SK-N-SH (cell line): ENCODE results near the gene NEURL3. TPM values are rescaled to one million over a fixed set of nuclear protein-coding genes. Genes with fewer than 3 reads are reported as not detected.

Experiments used
- CTCF ChIA-PET: fragments of 300-600, 350-600 bp; formaldehyde crosslinking; extraction: SDS; loops from one replicate; lab custom pipeline; 2021; lab: Yijun Ruan, JAX
- POLR2A ChIA-PET: fragments of 350-600 bp; sonication (Branson Sonifier 250); formaldehyde crosslinking; extraction: SDS; loops from one replicate; lab custom pipeline; 2020; ENCODE audit warnings: antibody characterized with exemption, inconsistent platforms; lab: Yijun Ruan, JAX
- DNase-seq: peaks from one replicate; pipeline ENCODE4 v3.0.0; 2012
- H2AFZ ChIP-seq: fragments of 200-600 bp; sonication (generic); 2 replicates; pipeline ENCODE4 v1.8.1; 2016; ENCODE audit warnings: antibody characterized with exemption, mild to moderate bottlenecking, low read depth
- H3F3A ChIP-seq: fragments of 200-600 bp; sonication (generic); replicated peaks from 2 replicates; pipeline ENCODE3; 2016; ENCODE audit warnings: antibody characterized with exemption, mild to moderate bottlenecking; ENCODE audit not compliant: insufficient read depth
- H3K27ac ChIP-seq, 2 experiments: fragments of 200-500 bp in 1 of 2; fragments of 200-600 bp in 1 of 2; sonication (Bioruptor generic) in 1 of 2; sonication (generic), shearing (Covaris generic) in 1 of 2; 2 replicates each; pipeline versions ENCODE4 v1.5.1 to v1.6.1; 2014 to 2016; ENCODE audit warnings: low read depth in 2 of 2, inconsistent platforms in 1 of 2, low read length in 1 of 2, mild to moderate bottlenecking in 1 of 2, mixed read lengths in 1 of 2
- H3K27me3 ChIP-seq: fragments of 200-600 bp; sonication (generic), shearing (Covaris generic); 2 replicates; pipeline ENCODE4 v1.6.1; 2016; ENCODE audit warnings: mixed run types; ENCODE audit not compliant: insufficient read depth
- H3K36me3 ChIP-seq, 2 experiments: fragments of 200-500 bp in 1 of 2; fragments of 200-600 bp in 1 of 2; sonication (Bioruptor generic) in 1 of 2; sonication (generic) in 1 of 2; replicated peaks in 1 of 2; 2 replicates each; pipeline versions ENCODE3 to v1.5.1; 2014 to 2016; ENCODE audit warnings: low read length in 1 of 2, mild to moderate bottlenecking in 1 of 2; ENCODE audit not compliant: insufficient read depth in 2 of 2, control insufficient read depth in 1 of 2
- H3K4me1 ChIP-seq, 2 experiments: fragments of 200-500 bp in 1 of 2; fragments of 200-600 bp in 1 of 2; sonication (Bioruptor generic) in 1 of 2; sonication (generic), shearing (Covaris generic) in 1 of 2; 2 replicates each; pipeline versions ENCODE4 v1.5.1 to v1.6.1; 2014 to 2016; ENCODE audit warnings: low read depth in 1 of 2, low read length in 1 of 2, mixed run types in 1 of 2; ENCODE audit not compliant: insufficient read depth in 2 of 2, control insufficient read depth in 1 of 2
- H3K4me2 ChIP-seq: fragments of 200-600 bp; sonication (generic), shearing (Covaris generic); 2 replicates; pipeline ENCODE4 v1.6.1; 2017; ENCODE audit warnings: mixed run types
- H3K4me3 ChIP-seq, 2 experiments: fragments of 200-500 bp in 1 of 2; fragments of 200-600 bp in 1 of 2; sonication (Bioruptor generic) in 1 of 2; sonication (generic), shearing (Covaris generic) in 1 of 2; 2 replicates each; pipeline versions ENCODE4 v1.5.1 to v1.8.1; 2014 to 2016; ENCODE audit warnings: low read depth in 2 of 2, inconsistent platforms in 1 of 2, low read length in 1 of 2, mild to moderate bottlenecking in 1 of 2, mixed read lengths in 1 of 2, moderate library complexity in 1 of 2
- H3K79me2 ChIP-seq: fragments of 200-600 bp; sonication (generic); 2 replicates; pipeline ENCODE4 v1.8.1; 2017; ENCODE audit warnings: mild to moderate bottlenecking; ENCODE audit not compliant: insufficient read depth
- H3K9ac ChIP-seq: fragments of 200-600 bp; sonication (generic); 2 replicates; pipeline ENCODE4 v1.6.1; 2017; ENCODE audit warnings: mixed run types
- H3K9me2 ChIP-seq: fragments of 200-600 bp; sonication (generic); 2 replicates; pipeline ENCODE4 v1.6.1; 2017; ENCODE audit warnings: mixed run types
- H3K9me3 ChIP-seq: fragments of 200-600 bp; sonication (generic); 2 replicates; pipeline ENCODE4 v1.6.1; 2017; ENCODE audit warnings: mixed run types, mild to moderate bottlenecking, moderate library complexity
- H4K20me1 ChIP-seq: fragments of 200-600 bp; sonication (generic); 2 replicates; pipeline ENCODE4 v1.6.1; 2017; ENCODE audit warnings: mild to moderate bottlenecking, mixed run types; ENCODE audit not compliant: insufficient read depth
- CTCF ChIP-seq: fragments of 200-600 bp; sonication (generic); IDR thresholded peaks from 2 replicates; pipeline ENCODE4 v1.6.1; 2017; ENCODE audit warnings: antibody characterized with exemption, mild to moderate bottlenecking, moderate library complexity
- EZH2phosphoT487 ChIP-seq: fragments of 200-600 bp; sonication (generic); IDR thresholded peaks from 2 replicates; pipeline ENCODE4 v1.6.1; 2017; ENCODE audit warnings: low read depth, mixed run types, mild to moderate bottlenecking, antibody characterized with exemption, moderate library complexity, borderline replicate concordance
- FOXM1 ChIP-seq: IDR thresholded peaks from 2 replicates; pipeline ENCODE4 v1.4.0; 2012; ENCODE audit warnings: low read depth, mild to moderate bottlenecking
- GABPA ChIP-seq: IDR thresholded peaks from 2 replicates; pipeline ENCODE4 v1.4.0; 2012; ENCODE audit warnings: low read depth, mild to moderate bottlenecking
- GATA2 ChIP-seq: sonication (generic); formaldehyde crosslinking; IDR thresholded peaks from 2 replicates; pipeline ENCODE4 v1.5.0; 2020; ENCODE audit warnings: mild to moderate bottlenecking, missing genetic modification reagents
- MXI1 ChIP-seq: IDR thresholded peaks from 2 replicates; pipeline ENCODE4 v1.6.1; 2012; ENCODE audit warnings: mild to moderate bottlenecking, low read depth, low read length, improper control_type of control experiment
- NFIC ChIP-seq: IDR thresholded peaks from 2 replicates; pipeline ENCODE4 v1.4.0; 2012; ENCODE audit warnings: borderline replicate concordance
- PBX3 ChIP-seq: IDR thresholded peaks from 2 replicates; pipeline ENCODE4; 2012
- RAD21 ChIP-seq: IDR thresholded peaks from 2 replicates; pipeline ENCODE4 v1.6.1; 2012; ENCODE audit warnings: mild to moderate bottlenecking, low read length
- RCOR1 ChIP-seq: fragments of 150-350 bp; IDR thresholded peaks from 2 replicates; pipeline ENCODE4 v1.6.1; 2017; ENCODE audit warnings: antibody characterized with exemption, low read length
- RFX5 ChIP-seq: IDR thresholded peaks from 2 replicates; pipeline ENCODE4 v1.6.1; 2012; ENCODE audit warnings: mild to moderate bottlenecking, improper control_type of control experiment, low read length
- SIN3A ChIP-seq: IDR thresholded peaks from 2 replicates; pipeline ENCODE4 v1.6.1; 2012; ENCODE audit warnings: low read depth, mild to moderate bottlenecking, low read length, moderate library complexity, borderline replicate concordance
- SMC3 ChIP-seq: IDR thresholded peaks from 2 replicates; pipeline ENCODE4 v1.6.1; 2012; ENCODE audit warnings: low read depth, low read length, improper control_type of control experiment
- TEAD4 ChIP-seq: IDR thresholded peaks from 2 replicates; pipeline ENCODE4 v1.4.0; 2012; ENCODE audit warnings: mild to moderate bottlenecking, borderline replicate concordance; ENCODE audit not compliant: insufficient read depth
- YY1 ChIP-seq: IDR thresholded peaks from 2 replicates; pipeline ENCODE4 v1.4.0; 2012; ENCODE audit warnings: low read depth, mild to moderate bottlenecking
- WGBS: methylation state at CpG from one replicate; pipeline ENCODE4 v1.1.6; 2017; ENCODE audit warnings: low lambda C conversion rate; 5-methylcytosine and 5-hydroxymethylcytosine counted together
- polyA plus RNA-seq, 3 experiments: library from polyadenylated mRNA; depleted of rRNA; stranded (reverse); fragments of >200 nt; gene quantifications; 2 replicates each; pipeline ENCODE4 v1.2.3, GENCODE V29; 2012
- TF ChIP-seq, protein P1 (sequence below): IDR thresholded peaks from 2 replicates; pipeline ENCODE4 v1.4.0; 2012; ENCODE audit warnings: low read depth, borderline replicate concordance

NEURL3 gene
- polyA plus RNA-seq, 1 of the 3 experiments (the other 2 are of a cell fraction) = 0.08 TPM

DNA sequence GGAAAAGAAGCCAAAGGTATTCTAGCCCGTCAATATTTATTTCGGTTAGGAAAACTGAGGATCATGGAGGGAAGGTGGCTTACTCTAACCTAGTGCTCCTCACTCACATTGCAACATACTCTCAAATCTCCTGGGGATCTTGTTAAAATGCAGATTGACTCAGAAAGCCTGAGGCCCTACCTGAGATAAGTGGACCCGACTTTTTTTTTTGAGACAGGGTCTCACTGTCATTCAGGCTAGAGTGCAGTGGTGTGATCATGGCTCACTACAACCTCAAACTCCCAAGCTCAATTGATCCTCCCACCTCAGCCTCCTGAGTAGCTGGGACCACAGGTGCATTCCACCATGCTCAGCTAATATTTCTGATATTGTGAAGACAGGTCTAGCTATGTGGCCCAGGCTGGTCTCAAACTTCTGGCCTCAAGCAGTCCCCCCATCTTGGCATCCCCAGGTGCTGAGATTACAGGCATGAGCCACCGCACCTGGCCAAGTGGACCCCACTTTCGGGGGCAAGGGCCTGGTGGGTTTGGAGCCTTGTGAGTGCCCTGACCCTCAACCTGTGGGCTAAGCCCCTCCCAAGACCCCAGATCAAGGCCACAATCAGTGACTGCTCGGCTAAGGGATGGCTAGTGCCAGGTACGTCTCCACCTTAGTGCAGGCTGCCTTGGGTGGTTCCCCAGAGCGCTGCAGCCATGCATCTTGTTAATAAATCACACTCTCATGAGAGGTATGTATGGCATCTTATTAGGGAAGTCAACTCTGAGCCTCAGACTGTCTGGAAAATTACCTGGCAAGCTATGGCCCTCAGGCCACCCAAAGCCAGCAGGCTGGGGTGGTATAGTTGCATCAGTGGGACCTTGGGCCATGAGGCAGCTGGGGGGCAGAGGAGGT is 1.1 kb upstream of the NEURL3 start:
- H3F3A ChIP-seq = no peaks in the 10 kb centered on the region
- H3K27ac ChIP-seq = no peak overlapping the region
- H4K20me1 ChIP-seq = no peaks in the 10 kb centered on the region
- DNase-seq = peak; percentile 3
- no peaks in the 10 kb centered on the region for H3K79me2 ChIP-seq
- H3K4me1 ChIP-seq = peaks cover 4 to 10% of the 10 kb centered on the region in 2 experiments; a peak in 1 of 4 replicates
- 84% methylated on average over 5 of the region's 8 CpGs for WGBS
- ChIA-PET CTCF (interaction anchor here (1.1 to 13.9 kb wide), 3 partner anchors 11 to 99 kb away, joined by 4 to 273 read pairs (median 12); no protein-coding TSS in a partner anchor), POLR2A (no interaction called here)
- no peak for TF ChIP-seq GABPA
- TF ChIP-seq MXI1 = no peak
- no peak for TF ChIP-seq NFIC
- no peak for TF ChIP-seq PBX3
- TF ChIP-seq, protein P1, sequence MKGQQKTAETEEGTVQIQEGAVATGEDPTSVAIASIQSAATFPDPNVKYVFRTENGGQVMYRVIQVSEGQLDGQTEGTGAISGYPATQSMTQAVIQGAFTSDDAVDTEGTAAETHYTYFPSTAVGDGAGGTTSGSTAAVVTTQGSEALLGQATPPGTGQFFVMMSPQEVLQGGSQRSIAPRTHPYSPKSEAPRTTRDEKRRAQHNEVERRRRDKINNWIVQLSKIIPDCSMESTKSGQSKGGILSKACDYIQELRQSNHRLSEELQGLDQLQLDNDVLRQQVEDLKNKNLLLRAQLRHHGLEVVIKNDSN = no peak
- TF ChIP-seq TEAD4 = no peak
- TF ChIP-seq RAD21 = no peak
- TF ChIP-seq RFX5 = no peak
- no peak for TF ChIP-seq FOXM1
- TF ChIP-seq YY1 = no peak
- TF ChIP-seq SIN3A = no peak
- TF ChIP-seq EZH2phosphoT487 = no peak
- H3K4me2 ChIP-seq = 0 out of 2 replicates have a peak overlapping the region, but pooled peaks have one; percentile 21
- H3K4me3 ChIP-seq = no peak overlapping the region
- no peaks in the 10 kb centered on the region for H3K9me2 ChIP-seq
- no peaks in the 10 kb centered on the region for H3K36me3 ChIP-seq
- peaks cover 11% of the 10 kb centered on the region; the same call in 1 of the 2 replicates for H3K27me3 ChIP-seq
- H3K9ac ChIP-seq = no peak overlapping the region
- H2AFZ ChIP-seq = no peak overlapping the region
- H3K9me3 ChIP-seq = no peaks in the 10 kb centered on the region

- no peak for DNase-seq
- CTCF ChIA-PET = interaction anchor here (1.8 to 13.9 kb wide), 3 partner anchors 51 to 511 kb away, joined by 5 to 273 read pairs (median 12); no protein-coding TSS in a partner anchor
- no peak for TF ChIP-seq CTCF
- TF ChIP-seq, protein P1 = no peak
- no peak for TF ChIP-seq RCOR1
- no peak for TF ChIP-seq SMC3
- TF ChIP-seq GATA2 (CRISPR knock-in tag) = no peak
- no peak for TF ChIP-seq NFIC
These were observed 1.4 kb downstream of the NEURL3 start for GRCh38 chr2:96503637-96504243.

More at GRCh38 chr2:96503637-96504243, 1.4 kb downstream of the NEURL3 start:
- H3K27ac ChIP-seq = no peak overlapping the region
- H3K9ac ChIP-seq = no peak overlapping the region
- peaks cover 28% of the 10 kb centered on the region for H3K27me3 ChIP-seq
- no peaks in the 10 kb centered on the region for H3K79me2 ChIP-seq
- no peak overlapping the region for H3K4me3 ChIP-seq
- H3F3A ChIP-seq = no peaks in the 10 kb centered on the region
- H3K4me1 ChIP-seq = peaks cover 4 to 6% of the 10 kb centered on the region in 2 experiments; a peak in 1 of 4 replicates
- H2AFZ ChIP-seq = no peak overlapping the region
- WGBS = 33% methylated on average over 4 of the region's 12 CpGs
- POLR2A ChIA-PET = no interaction called here
- H3K4me2 ChIP-seq = no peak overlapping the region
- H3K9me3 ChIP-seq = no peaks in the 10 kb centered on the region
- H3K36me3 ChIP-seq = no peaks in the 10 kb centered on the region
- no peaks in the 10 kb centered on the region for H4K20me1 ChIP-seq
- no peaks in the 10 kb centered on the region for H3K9me2 ChIP-seq
